Measurements from ENCODE around the gene IL1RAPL1.

Gene IL1RAPL1

DNA sequence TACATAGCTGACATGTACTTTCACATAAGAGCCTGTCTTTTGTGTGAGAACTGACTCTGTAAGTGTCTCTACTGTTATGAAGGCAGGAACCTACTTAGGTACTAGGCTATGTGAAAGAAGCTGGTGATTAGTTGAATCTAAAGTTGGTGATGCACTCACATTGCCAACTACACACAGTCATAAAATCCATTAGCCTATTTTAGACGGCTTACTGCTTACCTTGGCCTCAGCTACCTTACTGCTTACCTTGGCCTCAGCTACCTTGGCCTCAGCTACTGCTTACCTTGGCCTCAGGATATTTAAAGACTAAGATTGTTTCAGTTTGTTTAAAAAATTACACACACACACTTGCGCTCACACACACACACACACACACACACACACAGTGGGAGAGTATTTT, 549.7 kb downstream of the IL1RAPL1 start:
- peak; percentile 25 for DNase-seq

DNA sequence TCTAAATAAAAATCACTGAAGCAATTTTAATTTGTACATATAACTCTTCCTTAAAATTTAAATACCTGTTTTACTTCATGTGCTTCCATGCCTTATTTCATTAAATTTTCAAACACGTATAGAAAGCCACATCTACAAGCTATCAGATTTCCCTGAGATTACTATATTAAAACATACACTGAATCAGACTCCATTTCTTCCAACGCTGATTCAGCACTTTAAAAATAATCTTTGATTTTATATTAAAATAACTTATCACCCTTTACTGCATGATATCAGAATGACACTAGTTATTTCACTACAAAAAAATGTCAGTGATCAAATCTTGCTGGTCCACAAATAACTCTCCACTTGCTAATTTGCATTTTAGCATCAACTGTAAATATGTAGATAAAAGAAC, 550.8 kb downstream of the IL1RAPL1 start:
- no peak for DNase-seq

DNA sequence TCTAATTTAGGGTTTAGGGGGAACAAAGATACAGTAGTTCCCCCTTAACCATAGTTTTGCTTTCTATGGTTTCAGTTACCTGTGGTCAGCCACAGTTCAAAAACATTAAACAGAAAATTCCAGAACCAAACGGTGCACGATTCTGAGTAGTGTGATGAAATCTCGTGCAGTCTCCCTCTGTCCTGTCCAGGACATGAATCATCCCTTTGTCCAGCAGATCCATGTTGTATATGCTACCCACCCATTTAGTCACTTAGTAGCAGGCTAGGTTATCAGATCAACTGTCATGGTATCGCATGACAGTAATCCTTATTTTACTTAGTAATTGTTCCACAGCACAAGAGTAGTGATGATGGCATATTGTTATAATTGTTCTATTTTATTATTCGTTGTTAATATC, 556.1 kb downstream of the IL1RAPL1 start:
- no peak for DNase-seq

DNA sequence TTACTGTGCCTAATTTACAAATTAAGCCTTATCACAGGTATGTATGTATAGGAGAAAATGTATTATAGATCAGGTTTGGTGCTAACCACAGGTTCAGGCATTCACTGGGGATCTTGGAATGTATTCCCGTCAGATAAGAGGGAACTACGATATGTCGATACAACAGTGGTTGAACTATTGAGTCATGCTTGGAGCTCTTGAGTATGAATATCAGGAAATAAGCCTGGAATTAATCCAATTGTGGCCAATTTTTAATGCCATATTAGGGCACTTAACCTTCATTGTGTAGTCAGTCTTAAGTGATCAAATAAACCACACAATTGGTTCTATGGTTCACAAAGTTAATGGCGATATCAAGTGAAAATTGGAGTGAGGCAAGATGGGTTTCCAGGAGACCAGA, 556.5 kb downstream of the IL1RAPL1 start:
- DNase-seq: no peak

DNA sequence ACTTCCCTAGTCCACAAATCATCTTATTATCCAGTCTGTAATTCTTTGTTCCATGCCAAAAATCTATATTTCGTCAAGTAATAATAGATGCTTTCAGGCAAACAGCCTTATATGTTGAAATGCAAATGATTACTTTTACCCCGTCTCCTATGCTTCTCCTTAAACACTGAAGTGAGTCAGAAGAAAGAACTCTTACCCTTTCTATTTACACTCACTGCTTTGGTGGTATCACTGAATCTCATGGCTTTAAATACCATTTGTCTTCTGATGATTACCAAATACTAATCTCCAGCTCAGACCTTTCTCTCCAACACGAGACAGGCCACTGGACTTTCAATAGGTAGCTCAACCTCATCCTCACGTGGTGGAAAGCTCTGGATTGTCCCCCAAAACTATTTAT, 558.1 kb downstream of the IL1RAPL1 start:
- no peak for DNase-seq

DNA sequence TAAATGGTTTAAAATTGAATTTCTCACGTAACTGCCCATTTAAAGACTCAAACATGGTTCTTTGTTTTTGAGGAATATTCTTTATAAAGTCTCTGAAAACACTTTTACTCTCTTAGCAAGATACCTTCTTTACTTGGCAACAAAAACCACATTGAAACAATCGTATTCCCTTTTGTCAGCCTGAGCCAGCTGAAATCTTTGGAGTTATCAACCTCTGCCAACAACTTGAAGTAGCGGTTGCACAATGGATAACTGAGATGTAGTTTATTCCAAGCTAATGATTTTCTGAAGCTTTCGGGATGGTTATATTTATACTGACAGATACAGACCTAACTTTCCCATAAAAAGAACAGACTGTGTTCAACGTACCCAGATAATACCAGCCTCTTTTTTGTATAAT, 561.3 kb downstream of the IL1RAPL1 start:
- DNase-seq: no peak

DNA sequence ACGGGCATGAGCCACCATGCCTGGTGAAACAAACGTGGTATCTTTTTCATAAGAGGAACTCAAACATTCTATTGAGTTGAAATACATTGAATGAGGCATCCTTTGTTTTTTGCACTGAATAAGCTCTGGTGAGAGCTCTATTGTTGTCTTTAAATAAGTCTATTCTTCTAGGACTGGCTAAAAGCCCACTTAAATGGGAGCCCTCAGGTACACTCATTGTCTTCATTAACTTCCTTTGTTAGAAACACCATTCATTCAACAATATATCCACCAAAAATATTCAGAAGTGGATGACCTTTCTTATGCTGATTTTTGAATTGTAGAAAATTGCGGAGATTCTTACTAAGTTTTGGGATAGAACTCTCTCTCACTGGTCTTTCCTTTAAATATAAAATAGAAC, 568.0 kb downstream of the IL1RAPL1 start:
- no peak for DNase-seq

DNA sequence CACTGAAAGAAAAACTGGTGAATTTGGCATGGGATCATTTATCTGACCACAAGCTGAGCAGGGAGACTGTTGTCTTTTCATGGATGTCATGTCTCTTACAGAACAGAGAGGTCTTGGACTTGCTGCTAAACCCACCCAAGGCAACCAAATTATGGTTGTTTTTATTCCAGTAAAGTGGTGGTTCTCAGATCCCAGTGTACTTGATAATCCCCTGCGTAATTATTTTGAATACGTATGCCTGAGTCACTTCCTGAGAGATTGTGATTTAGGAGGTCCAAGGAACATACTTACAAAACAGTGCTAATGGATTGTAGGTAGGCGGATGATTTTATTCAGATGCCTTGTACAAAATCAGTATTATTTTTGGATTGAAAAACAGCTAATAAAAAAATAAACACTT, 585.6 kb downstream of the IL1RAPL1 start:
- no peak for DNase-seq

DNA sequence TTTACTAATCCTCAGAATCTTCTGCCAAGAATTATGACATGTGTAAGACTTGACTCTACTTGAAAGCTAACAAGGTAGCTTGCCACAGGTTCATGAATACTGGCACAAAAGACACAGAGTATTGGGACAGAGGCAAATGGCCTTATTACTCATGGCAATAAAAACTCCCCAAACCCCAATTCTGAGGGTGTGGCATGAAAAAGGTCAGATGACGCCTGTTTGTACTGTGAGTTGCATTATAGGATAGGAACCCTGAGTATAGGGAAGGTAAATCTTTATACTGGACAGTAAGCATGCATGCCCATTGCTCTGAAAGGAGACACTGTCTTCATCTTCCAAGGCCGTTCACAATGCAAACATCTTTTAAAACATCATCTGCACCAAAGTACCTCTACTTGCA, 600.0 kb downstream of the IL1RAPL1 start:
- no peak for DNase-seq

DNA sequence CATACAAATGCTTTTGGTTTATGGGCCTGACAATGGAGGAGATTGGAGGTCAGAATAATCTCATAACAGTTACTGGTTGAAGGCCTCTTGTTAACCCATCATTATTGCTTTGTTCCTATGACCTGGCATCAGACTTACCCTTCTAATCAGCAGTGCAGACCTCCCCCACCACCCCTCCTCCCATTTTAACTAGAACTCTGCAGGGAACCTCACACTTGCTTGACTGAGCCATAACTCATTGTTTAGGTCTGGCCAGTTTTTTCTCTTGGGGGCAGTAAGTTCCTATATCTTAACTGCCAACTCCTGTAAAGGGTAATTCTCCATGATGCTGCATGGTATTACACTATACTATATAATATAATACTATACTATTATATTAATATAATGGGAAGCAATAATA, 609.3 kb downstream of the IL1RAPL1 start:
- no peak for DNase-seq

DNA sequence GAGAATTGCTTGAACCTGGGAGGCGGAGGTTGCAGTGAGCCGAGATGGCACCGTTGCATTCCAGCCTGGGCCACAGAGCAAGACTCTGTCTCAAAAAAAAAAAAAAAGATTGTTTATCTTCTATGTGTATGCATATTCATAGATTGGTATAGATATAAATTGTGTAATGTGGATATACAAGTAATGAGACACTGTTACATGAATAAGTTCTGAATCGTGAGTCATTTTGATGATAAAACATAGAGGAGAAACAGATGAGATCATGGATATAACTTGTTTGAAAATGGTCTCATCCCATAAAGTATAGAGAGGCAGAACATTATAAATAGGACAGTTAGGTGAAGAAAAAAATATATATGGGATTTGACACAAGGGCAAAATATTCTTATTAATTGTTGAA, 628.0 kb downstream of the IL1RAPL1 start:
- no peak for DNase-seq

DNA sequence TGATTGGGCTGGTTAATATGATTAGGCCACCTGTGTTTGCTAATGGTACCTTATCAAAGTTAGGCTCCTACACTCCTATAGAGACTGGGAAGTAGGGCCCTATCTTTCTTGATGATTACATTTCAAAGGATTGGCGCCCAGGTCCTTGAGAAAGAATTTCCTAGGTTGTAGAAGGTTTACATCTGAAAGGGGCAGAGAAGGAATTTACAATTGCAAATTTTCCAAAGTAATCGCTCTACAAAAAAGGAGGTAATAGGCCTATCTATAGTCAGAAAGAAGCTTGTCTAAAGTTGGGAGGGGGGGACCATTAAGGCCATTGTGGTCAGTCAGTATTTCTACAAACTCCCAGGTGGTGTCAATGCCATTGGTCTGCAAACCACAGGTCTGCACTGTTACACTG, 638.4 kb downstream of the IL1RAPL1 start:
- no peak for DNase-seq

DNA sequence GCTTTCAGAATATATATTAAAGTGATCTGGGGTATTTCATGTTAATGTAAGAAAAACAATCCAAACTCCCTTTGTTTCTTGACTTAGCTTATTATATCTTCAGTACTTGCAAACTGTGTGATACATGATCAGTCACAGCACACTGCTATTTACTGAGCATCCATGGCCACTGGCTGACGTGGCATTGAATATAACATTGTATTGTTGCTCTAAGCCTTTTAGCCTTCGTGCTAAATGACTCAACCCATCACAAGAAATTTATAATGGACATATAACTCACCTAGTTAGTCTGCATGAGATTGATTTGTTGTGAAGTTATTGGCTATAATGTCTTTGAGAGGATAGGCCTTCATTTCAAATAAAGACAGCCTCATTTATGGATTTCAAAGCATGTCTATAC, 642.6 kb downstream of the IL1RAPL1 start:
- no peak for DNase-seq

DNA sequence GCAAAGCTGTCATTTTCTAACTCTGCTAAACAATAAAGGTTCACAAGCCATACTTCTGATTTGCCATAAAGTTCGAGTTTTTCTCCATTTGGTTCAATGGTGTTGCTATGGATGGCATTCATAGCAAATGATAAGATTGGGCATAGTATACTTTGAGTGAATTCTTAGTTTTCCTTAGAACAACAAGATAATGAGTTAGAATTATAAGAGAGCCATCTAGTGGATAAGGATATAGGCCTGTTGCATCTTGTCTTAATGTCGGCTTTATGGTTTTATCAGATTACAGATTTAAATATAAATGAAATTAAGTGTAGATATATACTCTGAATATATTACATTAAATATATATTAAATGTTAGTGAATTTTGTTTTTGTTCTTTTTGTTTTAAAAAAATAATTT, 644.6 kb downstream of the IL1RAPL1 start:
- DNase-seq: no peak

DNA sequence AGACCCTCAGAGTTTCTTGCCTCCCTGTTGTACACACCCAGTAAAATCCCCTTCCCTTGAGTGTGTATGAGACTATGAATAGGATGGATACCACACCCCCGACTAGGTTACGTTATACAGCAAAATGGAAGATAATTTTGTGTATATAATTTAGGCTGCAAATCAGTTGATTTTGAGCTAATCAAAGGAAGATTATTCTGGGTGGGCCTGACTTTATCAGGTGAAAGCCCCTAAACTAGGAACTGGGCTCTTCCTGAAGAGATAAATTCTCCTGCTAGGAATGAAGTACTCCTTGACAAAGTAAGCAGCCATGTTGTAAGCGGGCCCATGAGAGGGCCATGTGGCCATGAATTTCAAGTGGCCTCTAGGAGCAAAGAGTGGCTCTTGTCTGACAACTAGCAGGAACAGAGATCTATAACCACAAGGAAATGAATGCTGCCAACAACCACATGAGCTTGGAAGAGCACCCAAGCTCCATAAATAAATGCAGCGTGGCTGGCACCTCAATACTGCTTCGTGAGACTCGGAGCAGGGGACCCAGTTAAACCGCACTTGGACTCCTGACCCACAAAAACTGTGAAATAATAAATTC, 646.4 kb downstream of the IL1RAPL1 start:
- no peak for DNase-seq

DNA sequence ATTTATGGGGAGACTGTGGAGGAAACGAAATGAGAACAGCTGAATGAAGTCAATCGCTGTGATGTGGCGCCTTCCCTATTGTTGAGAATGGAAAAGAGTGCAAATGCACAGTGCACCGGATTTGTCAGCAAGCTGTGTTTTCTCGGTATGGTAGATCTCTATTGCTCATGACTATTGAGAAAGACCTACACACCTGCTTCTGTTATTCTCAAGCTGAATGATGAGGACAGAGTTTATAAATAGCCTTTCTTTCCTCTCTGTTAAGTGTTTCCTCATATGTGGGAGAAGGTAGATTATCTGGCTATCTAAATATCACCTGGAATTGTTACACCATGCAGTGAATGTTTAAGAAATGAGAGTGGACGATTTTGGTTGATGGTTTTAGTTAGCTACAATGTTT, 650.7 kb downstream of the IL1RAPL1 start:
- DNase-seq: no peak

DNA sequence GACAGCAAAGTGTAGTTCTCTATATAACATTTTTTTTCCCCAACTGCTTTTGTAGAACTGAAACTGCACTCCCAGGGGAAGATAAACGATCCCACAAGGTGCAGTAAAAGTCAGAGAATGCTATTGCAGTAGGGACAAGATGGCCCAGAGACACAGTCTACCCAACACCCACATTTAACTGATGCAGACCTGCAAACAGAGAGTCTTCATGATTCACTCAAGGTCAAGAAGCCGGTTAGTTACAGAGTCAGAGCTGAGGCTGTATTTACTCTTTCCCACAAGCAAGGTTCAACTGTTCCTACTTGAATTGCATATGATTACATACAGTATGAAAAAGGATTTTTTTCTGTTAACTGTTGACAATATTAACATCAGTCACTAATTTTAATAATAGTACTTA, 654.6 kb downstream of the IL1RAPL1 start:
- DNase-seq: no peak

DNA sequence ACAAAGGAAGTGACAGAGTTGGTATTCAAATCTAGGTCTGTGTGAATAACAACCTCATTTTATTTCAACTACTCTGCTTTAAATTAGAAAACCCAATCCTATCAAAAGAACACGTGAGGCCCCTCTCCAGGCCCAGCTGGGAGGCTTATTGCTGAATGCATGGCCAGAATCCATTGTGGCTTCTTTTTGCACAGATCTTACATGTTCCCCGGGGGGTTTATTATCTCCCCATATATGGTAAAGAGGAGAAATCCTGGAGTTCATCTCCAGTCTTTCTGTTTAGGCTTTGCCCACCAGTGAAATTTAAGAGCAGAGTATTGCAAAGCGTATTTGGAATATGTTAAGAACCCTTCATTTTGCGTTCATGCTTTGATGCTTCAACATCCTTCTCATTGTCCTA, 655.6 kb downstream of the IL1RAPL1 start:
- DNase-seq: no peak

DNA sequence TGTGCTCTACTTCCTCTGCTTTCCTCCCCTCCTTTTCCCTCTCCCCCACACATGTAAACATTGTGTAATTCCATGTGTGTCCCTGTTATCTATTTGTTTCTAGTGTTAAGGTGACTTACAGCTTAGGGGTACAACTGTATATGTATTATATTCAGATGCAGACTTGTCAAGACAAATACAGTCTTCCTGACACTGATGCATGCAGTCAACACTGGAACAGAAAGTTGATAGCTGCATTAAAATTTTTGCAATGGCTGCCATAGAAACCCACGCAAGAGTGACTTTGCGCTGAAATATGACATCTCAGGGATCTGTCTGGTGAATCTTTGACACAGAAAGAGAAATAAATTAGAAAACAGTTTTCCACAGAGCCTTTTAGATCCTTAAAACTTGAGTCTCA, 656.7 kb downstream of the IL1RAPL1 start:
- no peak for DNase-seq

DNA sequence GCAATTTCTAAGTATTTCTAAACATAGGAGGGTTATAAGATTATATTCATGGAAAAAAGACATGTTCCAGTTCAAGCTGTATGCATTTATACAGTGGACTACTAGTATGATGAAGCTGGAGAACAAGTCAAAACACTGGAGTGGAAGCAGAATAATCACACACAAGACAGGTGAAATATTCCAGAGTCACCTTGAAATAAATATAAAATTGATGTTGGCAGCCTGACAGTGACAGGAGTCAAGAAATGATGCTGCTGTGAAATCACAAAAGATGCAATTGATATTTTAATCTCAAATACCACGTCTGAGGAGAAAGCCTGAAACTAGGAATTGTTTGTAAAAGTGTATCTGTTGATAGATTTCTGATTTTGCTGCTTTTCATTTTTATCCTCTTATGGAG, 667.3 kb downstream of the IL1RAPL1 start:
- DNase-seq: no peak

DNA sequence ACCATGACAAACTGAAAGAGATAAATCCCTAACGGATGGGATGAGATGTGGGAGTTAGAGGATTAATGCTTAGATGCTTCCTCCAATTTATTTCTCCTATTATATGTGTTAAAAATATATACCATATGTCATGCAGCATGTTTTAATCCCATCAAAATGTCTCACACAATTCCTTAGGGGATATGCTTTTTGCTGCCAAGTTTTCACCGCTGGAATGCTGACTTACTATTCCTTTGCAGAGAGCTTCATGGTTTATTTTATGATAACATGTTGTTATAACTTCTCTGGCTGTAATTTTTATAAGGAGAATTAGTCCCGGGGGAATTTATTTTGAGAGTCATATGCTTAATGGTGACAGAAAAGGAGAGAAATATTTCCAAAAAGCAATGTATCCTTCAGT, 670.3 kb downstream of the IL1RAPL1 start:
- DNase-seq: peak; percentile 19

DNA sequence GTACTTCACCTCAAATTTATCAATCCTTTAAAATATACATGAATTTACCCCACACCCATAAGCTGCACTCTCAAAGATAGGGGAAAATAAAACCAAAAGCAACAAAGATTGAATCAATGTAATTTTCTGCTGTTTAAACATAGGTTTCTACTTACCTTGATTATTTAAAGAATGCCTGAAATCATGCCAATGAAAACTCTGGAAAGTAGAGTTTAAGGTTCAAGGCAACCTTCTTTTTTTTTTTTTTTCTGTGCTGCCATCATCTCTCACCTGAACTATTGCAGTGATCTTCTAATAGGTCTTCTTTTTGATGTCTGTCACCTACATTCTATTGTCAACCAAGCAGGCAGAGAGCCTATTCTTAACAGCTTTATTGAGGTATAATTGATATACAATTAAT, 682.1 kb downstream of the IL1RAPL1 start:
- DNase-seq: no peak

DNA sequence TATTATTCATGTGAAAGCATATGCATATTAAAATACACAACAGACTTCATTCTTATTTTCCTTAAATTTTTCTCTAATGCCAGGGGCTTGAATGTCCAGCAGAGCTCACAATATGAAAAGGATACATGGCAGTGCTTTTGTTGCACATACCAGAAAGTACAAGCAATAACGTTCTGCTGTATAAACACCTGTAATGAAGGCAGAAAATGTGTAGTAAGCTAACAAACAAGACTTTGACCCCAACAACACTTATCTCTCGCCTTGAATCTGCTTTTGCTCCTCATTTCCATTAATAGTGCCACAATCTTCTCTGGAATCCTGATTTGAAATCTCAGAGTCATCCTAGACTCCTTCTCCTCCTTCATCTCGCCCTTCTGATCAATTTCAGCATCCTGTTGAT, 687.3 kb downstream of the IL1RAPL1 start:
- DNase-seq: no peak

DNA sequence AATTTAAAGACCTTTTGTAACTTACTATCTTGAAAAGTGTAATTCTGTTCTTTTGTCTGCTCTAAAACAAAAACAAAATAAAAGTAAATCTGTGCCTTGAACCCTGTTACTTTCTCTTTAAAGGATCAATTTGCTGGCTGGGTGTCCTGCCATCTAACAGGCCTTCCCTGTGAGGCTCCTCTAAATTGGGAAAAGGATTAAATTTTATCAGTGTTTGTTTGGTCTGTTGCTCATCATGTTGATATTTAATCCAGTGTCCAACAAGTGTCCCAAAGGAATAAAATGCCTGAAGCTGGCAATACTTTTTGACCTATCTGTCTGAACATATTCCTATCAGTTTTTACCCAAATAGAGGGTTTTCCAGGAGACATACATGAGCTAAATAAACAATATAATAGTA, 688.7 kb downstream of the IL1RAPL1 start:
- no peak for DNase-seq

DNA sequence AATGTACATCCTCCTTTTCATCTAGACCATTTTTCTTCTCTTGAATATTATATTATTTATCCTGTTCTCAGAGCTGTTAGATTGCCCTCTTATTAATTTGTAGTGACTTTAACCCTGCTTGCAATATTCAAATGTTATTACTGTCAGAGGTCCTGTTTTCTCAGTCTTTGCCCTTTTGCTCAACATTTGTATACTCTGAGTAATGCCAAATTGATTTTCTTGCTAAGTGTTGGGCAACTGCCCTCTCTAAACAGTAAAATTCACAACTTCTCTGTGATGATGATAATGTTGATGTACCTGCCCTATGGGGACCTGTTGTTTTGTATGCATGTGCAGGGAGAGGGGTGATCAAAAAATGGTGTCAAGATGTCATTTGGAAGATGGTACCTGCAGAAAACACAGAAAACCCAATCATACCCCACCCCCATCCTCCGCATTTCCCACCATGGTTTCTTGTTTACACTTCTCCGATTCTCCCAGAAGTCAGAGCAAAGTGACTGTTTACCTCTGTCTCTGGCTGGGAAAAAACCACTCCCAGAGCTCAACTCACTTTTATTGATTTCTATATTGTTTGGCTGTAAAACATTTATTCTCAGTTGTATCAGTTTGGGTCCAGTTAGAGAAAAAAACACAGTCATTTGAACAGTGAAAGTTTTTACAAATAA, 694.0 kb downstream of the IL1RAPL1 start:
- DNase-seq: no peak

All from femur (tissue), 1 donor.